MM.1S (cell line): ENCODE data around the gene MYO6.

Experiments
- DNase-seq: peaks from one replicate; pipeline ENCODE4 v3.0.0-alpha.2; 2015
- H2AFZ ChIP-seq: fragments of 300-600 bp; sonication (generic); 2 replicates; pipeline ENCODE4 v1.6.0; 2016; ENCODE audit warnings: antibody characterized with exemption, low read length
- H3F3A ChIP-seq: fragments of 300-600 bp; sonication (generic); 2 replicates; pipeline ENCODE4 v1.6.1; 2016; ENCODE audit warnings: mild to moderate bottlenecking, antibody characterized with exemption, low read length, moderate library complexity, mixed read lengths; ENCODE audit not compliant: insufficient read depth
- H3K27ac ChIP-seq: fragments of 300-600 bp; sonication (generic); 2 replicates; pipeline ENCODE4 v1.5.1; 2016; ENCODE audit warnings: mild to moderate bottlenecking, low read length
- H3K27me3 ChIP-seq: fragments of 300-600 bp; sonication (generic); replicated peaks from 2 replicates; pipeline ENCODE4 v1.6.0; 2016; ENCODE audit warnings: low read length; ENCODE audit not compliant: insufficient read depth
- H3K36me3 ChIP-seq: fragments of 300-600 bp; sonication (generic); replicated peaks from 2 replicates; pipeline ENCODE4 v1.6.1; 2016; ENCODE audit warnings: mild to moderate bottlenecking, low read length, mixed read lengths; ENCODE audit not compliant: insufficient read depth
- H3K4me1 ChIP-seq: fragments of 300-600 bp; sonication (generic); 2 replicates; pipeline ENCODE4 v1.6.1; 2016; ENCODE audit warnings: low read length, mixed read lengths
- H3K4me2 ChIP-seq: fragments of 300-600 bp; sonication (generic); 2 replicates; pipeline ENCODE4 v1.6.0; 2016; ENCODE audit warnings: low read depth, low read length
- H3K4me3 ChIP-seq: fragments of 300-600 bp; sonication (generic); 2 replicates; pipeline ENCODE4 v1.5.1; 2016; ENCODE audit warnings: low read length, mixed read lengths
- H3K79me2 ChIP-seq: fragments of 300-600 bp; sonication (generic); 2 replicates; pipeline ENCODE4 v1.6.1; 2016; ENCODE audit warnings: mixed run types, low read length, mixed read lengths
- H3K9ac ChIP-seq: fragments of 300-600 bp; sonication (generic); 2 replicates; pipeline ENCODE4 v1.6.1; 2016; ENCODE audit warnings: low read length, mixed read lengths
- H3K9me2 ChIP-seq: fragments of 300-600 bp; sonication (generic); replicated peaks from 2 replicates; pipeline ENCODE4 v1.6.1; 2016; ENCODE audit warnings: mild to moderate bottlenecking, low read length, mixed read lengths; ENCODE audit not compliant: insufficient read depth
- H3K9me3 ChIP-seq: fragments of 300-600 bp; sonication (generic); replicated peaks from 2 replicates; pipeline ENCODE4 v1.6.1; 2016; ENCODE audit warnings: mild to moderate bottlenecking, low read length, mixed read lengths; ENCODE audit not compliant: insufficient read depth
- H4K20me1 ChIP-seq: fragments of 300-600 bp; sonication (generic); 2 replicates; pipeline ENCODE4 v1.6.1; 2016; ENCODE audit warnings: mild to moderate bottlenecking, low read length, moderate library complexity, mixed read lengths; ENCODE audit not compliant: insufficient read depth
- CTCF ChIP-seq: fragments of 300-600 bp; sonication (generic); IDR thresholded peaks from 2 replicates; pipeline ENCODE4 v1.5.1; 2016; ENCODE audit warnings: antibody characterized with exemption, low read length, mixed read lengths
- EZH2 ChIP-seq: fragments of 300-600 bp; sonication (generic); optimal IDR thresholded peaks from 2 replicates; pipeline ENCODE3; 2017; ENCODE audit warnings: low read depth, mild to moderate bottlenecking, antibody characterized with exemption, low read length, mixed read lengths
- EZH2phosphoT487 ChIP-seq: fragments of 300-600 bp; sonication (generic); IDR thresholded peaks from 2 replicates; pipeline ENCODE4 v1.6.1; 2018; ENCODE audit warnings: antibody characterized with exemption, low read length

MYO6 gene

DNA sequence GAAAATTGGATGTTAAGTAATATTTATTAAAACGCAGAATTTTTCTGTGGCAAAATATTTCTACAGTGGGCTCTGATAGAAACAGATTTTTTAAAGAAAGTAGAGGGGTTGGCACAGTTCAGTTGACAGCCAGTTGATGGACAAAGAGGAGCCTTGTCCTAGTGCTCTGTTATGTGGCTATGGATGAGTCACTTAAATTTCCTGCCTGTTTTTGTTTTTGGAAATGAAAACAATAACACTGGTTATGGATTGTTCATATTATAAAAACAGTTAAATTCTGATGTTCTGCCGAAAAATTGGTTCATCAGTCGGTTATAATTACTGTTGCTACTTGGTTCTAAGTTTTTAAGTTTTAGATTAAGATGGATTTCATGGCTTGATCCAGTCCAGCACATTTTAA, 42.8 kb downstream of the MYO6 start:
- Histone ChIP-seq H3K27me3 (no peaks in the 10 kb centered on the region), H3K9me2 (no peaks in the 10 kb centered on the region), H3F3A (no peaks in the 10 kb centered on the region), H3K27ac (no peak overlapping the region), H3K4me1 (peaks cover 13% of the 10 kb centered on the region), H3K9me3 (no peaks in the 10 kb centered on the region), H3K9ac (no peak overlapping the region), H3K79me2 (peaks cover 87% of the 10 kb centered on the region), H4K20me1 (no peaks in the 10 kb centered on the region), H3K36me3 (no peaks in the 10 kb centered on the region), H2AFZ (no peak overlapping the region), H3K4me3 (no peak overlapping the region), H3K4me2 (no peak overlapping the region)
- TF ChIP-seq EZH2 (no peak), EZH2phosphoT487 (no peak), CTCF (no peak)
- DNase-seq: no peak

DNA sequence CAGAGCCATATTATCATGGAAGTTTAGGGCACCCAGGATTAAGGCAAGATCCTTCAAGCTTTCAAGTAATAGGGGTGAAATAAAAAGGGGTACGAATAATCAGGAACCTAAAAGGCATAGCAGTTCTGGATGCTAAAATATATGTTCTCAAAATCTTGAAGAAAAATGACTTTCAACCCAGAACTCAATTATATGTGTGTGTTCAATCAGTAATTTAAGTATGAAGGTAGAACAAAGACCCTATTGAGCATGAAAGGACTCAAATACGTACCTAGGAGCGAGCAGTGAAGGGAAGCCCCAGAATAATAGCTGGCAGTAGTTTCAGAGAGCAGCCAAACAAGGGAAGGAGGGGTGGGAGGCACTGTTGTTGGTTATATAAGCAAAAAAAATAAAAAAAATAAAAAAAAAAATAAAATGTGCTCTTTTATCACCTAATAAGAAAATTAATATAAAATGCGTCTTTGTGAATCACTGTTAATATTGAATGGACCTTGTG, 45.4 kb downstream of the MYO6 start:
- Histone ChIP-seq H3K9ac (no peak overlapping the region), H3K4me1 (no peaks in the 10 kb centered on the region), H3K27ac (no peak overlapping the region), H3K9me2 (no peaks in the 10 kb centered on the region), H3K79me2 (peaks cover 83% of the 10 kb centered on the region), H3K4me3 (no peak overlapping the region), H3K27me3 (no peaks in the 10 kb centered on the region), H3K9me3 (no peaks in the 10 kb centered on the region), H3F3A (no peaks in the 10 kb centered on the region), H3K36me3 (no peaks in the 10 kb centered on the region), H3K4me2 (no peak overlapping the region), H2AFZ (no peak overlapping the region), H4K20me1 (no peaks in the 10 kb centered on the region)
- TF ChIP-seq EZH2phosphoT487 (no peak), EZH2 (no peak), CTCF (no peak)
- no peak for DNase-seq

GRCh38 chr6:75794954-75795739, 46.1 kb downstream of the MYO6 start:
- no peak overlapping the region for H3K4me2 ChIP-seq
- TF ChIP-seq EZH2phosphoT487: no peak
- TF ChIP-seq EZH2: no peak
- TF ChIP-seq CTCF: no peak

More at GRCh38 chr6:75794954-75795739, 46.1 kb downstream of the MYO6 start:
- DNase-seq: no peak
- no peak overlapping the region for H3K27ac ChIP-seq
- no peak overlapping the region for H2AFZ ChIP-seq
- peaks cover 82% of the 10 kb centered on the region for H3K79me2 ChIP-seq
- H3K9ac ChIP-seq: no peak overlapping the region
- no peaks in the 10 kb centered on the region for H4K20me1 ChIP-seq
- H3K9me3 ChIP-seq: no peaks in the 10 kb centered on the region
- no peaks in the 10 kb centered on the region for H3F3A ChIP-seq
- H3K4me1 ChIP-seq: peaks cover 3% of the 10 kb centered on the region; the same call in 1 of the 2 replicates
- no peaks in the 10 kb centered on the region for H3K27me3 ChIP-seq
- no peak overlapping the region for H3K4me3 ChIP-seq
- H3K9me2 ChIP-seq: no peaks in the 10 kb centered on the region
- H3K36me3 ChIP-seq: no peaks in the 10 kb centered on the region
